ENCODE results near the gene TNXB.
"Not testable (repeated sequence)": the region's sequence is repeated elsewhere in the genome, so short reads cannot be mapped to it uniquely, and the experiment has no call there.

The TNXB gene

GRCh38 chr6:32057966-32058365, 51.2 kb downstream of the TNXB start:
- Mint-ChIP-seq H3K4me1 (ENCODE audit: low read depth) (no peaks in the 10 kb centered on the region), H3K36me3 (ENCODE audit: low read depth) (no peaks in the 10 kb centered on the region), H3K4me3 (no peak overlapping the region), H3K27me3 (ENCODE audit: low read depth) (no peaks in the 10 kb centered on the region), H3K27ac (no peak overlapping the region), H3K9me3 (no peaks in the 10 kb centered on the region)
- no peak for DNase-seq (ENCODE audit: low spot score)

GRCh38 chr6:32056254-32056653, 52.9 kb downstream of the TNXB start:
- H3K9me3 Mint-ChIP-seq, result no peaks in the 10 kb centered on the region
- H3K27ac Mint-ChIP-seq, result no peak overlapping the region
- no peak for DNase-seq (ENCODE audit: low spot score)
- H3K27me3 Mint-ChIP-seq (ENCODE audit: low read depth), result peaks cover 3% of the 10 kb centered on the region
- no peaks in the 10 kb centered on the region for H3K36me3 Mint-ChIP-seq (ENCODE audit: low read depth)
- H3K4me3 Mint-ChIP-seq, result no peak overlapping the region
- H3K4me1 Mint-ChIP-seq (ENCODE audit: low read depth), result no peaks in the 10 kb centered on the region

GRCh38 chr6:32055756-32056155, 53.4 kb downstream of the TNXB start:
- not testable (repeated sequence) for H3K9me3 Mint-ChIP-seq; H3K36me3 Mint-ChIP-seq (ENCODE audit: low read depth); H3K4me3 Mint-ChIP-seq; H3K27ac Mint-ChIP-seq; H3K27me3 Mint-ChIP-seq (ENCODE audit: low read depth); H3K4me1 Mint-ChIP-seq (ENCODE audit: low read depth); DNase-seq (ENCODE audit: low spot score)

GRCh38 chr6:32053314-32053713, 55.8 kb downstream of the TNXB start:
- H3K4me3 Mint-ChIP-seq; H3K27ac Mint-ChIP-seq; H3K27me3 Mint-ChIP-seq (ENCODE audit: low read depth); H3K9me3 Mint-ChIP-seq; DNase-seq (ENCODE audit: low spot score); H3K36me3 Mint-ChIP-seq (ENCODE audit: low read depth); H3K4me1 Mint-ChIP-seq (ENCODE audit: low read depth): not testable (repeated sequence)

- H3K9me3 Mint-ChIP-seq; H3K36me3 Mint-ChIP-seq (ENCODE audit: low read depth); H3K4me3 Mint-ChIP-seq; DNase-seq (ENCODE audit: low spot score); H3K27ac Mint-ChIP-seq; H3K4me1 Mint-ChIP-seq (ENCODE audit: low read depth); H3K27me3 Mint-ChIP-seq (ENCODE audit: low read depth): not testable (repeated sequence)
These were observed 56.5 kb downstream of the TNXB start for GRCh38 chr6:32052626-32053025.

- Mint-ChIP-seq H3K36me3 (ENCODE audit: low read depth) (no peaks in the 10 kb centered on the region), H3K27ac (no peak overlapping the region), H3K9me3 (no peaks in the 10 kb centered on the region), H3K4me3 (no peak overlapping the region), H3K4me1 (ENCODE audit: low read depth) (no peaks in the 10 kb centered on the region), H3K27me3 (ENCODE audit: low read depth) (peaks cover 7% of the 10 kb centered on the region)
- no peak for DNase-seq (ENCODE audit: low spot score)
These were observed 58.6 kb downstream of the TNXB start for GRCh38 chr6:32050562-32050961.

- DNase-seq (ENCODE audit: low spot score); H3K27ac Mint-ChIP-seq; H3K36me3 Mint-ChIP-seq (ENCODE audit: low read depth); H3K4me3 Mint-ChIP-seq; H3K27me3 Mint-ChIP-seq (ENCODE audit: low read depth); H3K4me1 Mint-ChIP-seq (ENCODE audit: low read depth); H3K9me3 Mint-ChIP-seq: not testable (repeated sequence)
These were observed 59.4 kb downstream of the TNXB start for GRCh38 chr6:32049736-32050135.

- H3K27ac Mint-ChIP-seq; DNase-seq (ENCODE audit: low spot score); H3K36me3 Mint-ChIP-seq (ENCODE audit: low read depth): not testable (repeated sequence)
These were observed 60.0 kb downstream of the TNXB start for GRCh38 chr6:32049149-32049548.

GRCh38 chr6:32047855-32048766, 61.0 kb downstream of the TNXB start:
- H3K27ac Mint-ChIP-seq, result no peak overlapping the region
- H3K4me3 Mint-ChIP-seq, result no peak overlapping the region
- no peaks in the 10 kb centered on the region for H3K36me3 Mint-ChIP-seq (ENCODE audit: low read depth)

More at GRCh38 chr6:32049149-32049548, 60.0 kb downstream of the TNXB start:
- not testable (repeated sequence) for H3K4me3 Mint-ChIP-seq; H3K4me1 Mint-ChIP-seq (ENCODE audit: low read depth); H3K9me3 Mint-ChIP-seq; H3K27me3 Mint-ChIP-seq (ENCODE audit: low read depth)

GRCh38 chr6:32047539-32047854, 61.6 kb downstream of the TNXB start:
- no peak overlapping the region for H3K4me3 Mint-ChIP-seq
- H3K36me3 Mint-ChIP-seq (ENCODE audit: low read depth), result no peaks in the 10 kb centered on the region
- no peak for DNase-seq (ENCODE audit: low spot score)
- no peaks in the 10 kb centered on the region for H3K9me3 Mint-ChIP-seq
- H3K27ac Mint-ChIP-seq, result no peak overlapping the region
- H3K27me3 Mint-ChIP-seq (ENCODE audit: low read depth), result peaks cover 7% of the 10 kb centered on the region
- no peaks in the 10 kb centered on the region for H3K4me1 Mint-ChIP-seq (ENCODE audit: low read depth)

More at GRCh38 chr6:32047855-32048766, 61.0 kb downstream of the TNXB start:
- H3K27me3 Mint-ChIP-seq (ENCODE audit: low read depth), result peaks cover 7% of the 10 kb centered on the region
- H3K4me1 Mint-ChIP-seq (ENCODE audit: low read depth), result no peaks in the 10 kb centered on the region
- peak; percentile 46 for DNase-seq (ENCODE audit: low spot score)
- no peaks in the 10 kb centered on the region for H3K9me3 Mint-ChIP-seq

- Mint-ChIP-seq H3K27ac (no peak overlapping the region), H3K4me1 (ENCODE audit: low read depth) (no peaks in the 10 kb centered on the region), H3K4me3 (no peak overlapping the region), H3K36me3 (ENCODE audit: low read depth) (no peaks in the 10 kb centered on the region), H3K27me3 (ENCODE audit: low read depth) (peaks cover 7% of the 10 kb centered on the region), H3K9me3 (no peaks in the 10 kb centered on the region)
- DNase-seq (ENCODE audit: low spot score), result no peak
These were observed 62.1 kb downstream of the TNXB start for GRCh38 chr6:32047084-32047478.

GRCh38 chr6:32046450-32047083, 62.6 kb downstream of the TNXB start:
- no peak for DNase-seq (ENCODE audit: low spot score)
- Mint-ChIP-seq H3K4me3 (no peak overlapping the region), H3K27me3 (ENCODE audit: low read depth) (peaks cover 4% of the 10 kb centered on the region), H3K27ac (no peak overlapping the region), H3K4me1 (ENCODE audit: low read depth) (no peaks in the 10 kb centered on the region), H3K9me3 (no peaks in the 10 kb centered on the region), H3K36me3 (ENCODE audit: low read depth) (no peaks in the 10 kb centered on the region)

GRCh38 chr6:32045811-32046449, 63.2 kb downstream of the TNXB start:
- Mint-ChIP-seq H3K4me1 (ENCODE audit: low read depth) (no peaks in the 10 kb centered on the region), H3K27me3 (ENCODE audit: low read depth) (peaks cover 1% of the 10 kb centered on the region), H3K4me3 (no peak overlapping the region), H3K27ac (no peak overlapping the region), H3K36me3 (ENCODE audit: low read depth) (no peaks in the 10 kb centered on the region), H3K9me3 (no peaks in the 10 kb centered on the region)
- DNase-seq (ENCODE audit: low spot score), result no peak

GRCh38 chr6:32044916-32045315, 64.2 kb downstream of the TNXB start:
- not testable (repeated sequence) for H3K9me3 Mint-ChIP-seq; H3K27ac Mint-ChIP-seq; H3K4me1 Mint-ChIP-seq (ENCODE audit: low read depth); H3K36me3 Mint-ChIP-seq (ENCODE audit: low read depth); DNase-seq (ENCODE audit: low spot score); H3K4me3 Mint-ChIP-seq; H3K27me3 Mint-ChIP-seq (ENCODE audit: low read depth)

Measured in T-helper 2 cell treated with Interferon-gamma antibody and Interleukin-4, amounts not matched to agents 5 μg/mL and 100 μg/mL, for 36 hours (primary cell).